GM19455 (cell line): ENCODE measurements around the gene SPOP.

ENCODE experiments used
- ATAC-seq: cut with Tn5 transposase; IDR thresholded peaks from one replicate; pipeline ENCODE4 v1.9.1; 2021; ENCODE audit not compliant: unreplicated experiment

Gene SPOP

GRCh38 chr17:49618028-49618611 lies 59.8 kb downstream of the SPOP start:
- no peak for ATAC-seq

- ATAC-seq: no peak
These were observed 61.2 kb downstream of the SPOP start for GRCh38 chr17:49616601-49617131.

- no peak for ATAC-seq
These were observed 61.8 kb downstream of the SPOP start for GRCh38 chr17:49616086-49616485.

- ATAC-seq: no peak
These were observed 64.6 kb downstream of the SPOP start for GRCh38 chr17:49613182-49613800.

- no peak for ATAC-seq
These were observed 65.2 kb downstream of the SPOP start for GRCh38 chr17:49612726-49613125.

- ATAC-seq: no peak
These were observed 66.9 kb downstream of the SPOP start for GRCh38 chr17:49610883-49611584.

- ATAC-seq: no peak
These were observed 73.5 kb downstream of the SPOP start for GRCh38 chr17:49604314-49604869.

GRCh38 chr17:49603720-49604119 lies 74.2 kb downstream of the SPOP start:
- ATAC-seq: no peak

GRCh38 chr17:49603238-49603637 lies 74.7 kb downstream of the SPOP start:
- ATAC-seq: no peak

GRCh38 chr17:49602783-49603182 lies 75.1 kb downstream of the SPOP start:
- ATAC-seq: no peak

GRCh38 chr17:49600949-49601348 lies 76.9 kb downstream of the SPOP start:
- ATAC-seq: no peak

- ATAC-seq: no peak
These were observed 79.0 kb downstream of the SPOP start for GRCh38 chr17:49598918-49599317.

GRCh38 chr17:49597928-49598655 lies 79.8 kb downstream of the SPOP start:
- ATAC-seq: no peak

GRCh38 chr17:49597436-49597835 lies 80.5 kb downstream of the SPOP start:
- no peak for ATAC-seq

- ATAC-seq: no peak
These were observed 81.2 kb downstream of the SPOP start for GRCh38 chr17:49596613-49597244.

- ATAC-seq: no peak
These were observed 81.9 kb downstream of the SPOP start for GRCh38 chr17:49595980-49596379.

GRCh38 chr17:49595328-49595727 lies 82.6 kb downstream of the SPOP start:
- no peak for ATAC-seq

GRCh38 chr17:49592263-49592662 lies 85.6 kb downstream of the SPOP start:
- ATAC-seq: no peak

GRCh38 chr17:49590874-49591273 lies 87.0 kb downstream of the SPOP start:
- ATAC-seq: no peak

GRCh38 chr17:49589577-49589927 lies 88.3 kb downstream of the SPOP start:
- ATAC-seq: no peak
